Measurements from ENCODE around the gene OR2AP1.
"Not testable (repeated sequence)": the region's sequence is repeated elsewhere in the genome, so short reads cannot be mapped to it uniquely, and the experiment has no call there.

The OR2AP1 gene

GRCh38 chr12:55572168-55572567 lies at the start of gene OR2AP1:
OR2AP1 (plus strand) TSS chr12:55572468; CDS start chr12:55574415, 1,947 bp downstream.
- no peak for FAIRE-seq

GRCh38 chr12:55548235-55548634 lies 24.0 kb upstream of the OR2AP1 start:
- not testable (repeated sequence) for DNase-seq (ENCODE audit: extremely low spot score, insufficient read length, low read depth); FAIRE-seq

More at GRCh38 chr12:55572168-55572567, at the start of gene OR2AP1:
- no peak for DNase-seq (ENCODE audit: extremely low spot score, insufficient read length, low read depth)

- no peak for DNase-seq (ENCODE audit: extremely low spot score, insufficient read length, low read depth)
- no peak for FAIRE-seq
Measured at GRCh38 chr12:55548756-55549155, 23.5 kb upstream of the OR2AP1 start.

- no peak for DNase-seq (ENCODE audit: extremely low spot score, insufficient read length, low read depth)
- FAIRE-seq = no peak
Measured at GRCh38 chr12:55549302-55549701, 23.0 kb upstream of the OR2AP1 start, which contains the start of gene OR6C4. OR6C4 (plus strand) TSS chr12:55549602; CDS start chr12:55551227, 1,625 bp downstream.

- no peak for FAIRE-seq
Measured at GRCh38 chr12:55554296-55554695, 18.0 kb upstream of the OR2AP1 start.

GRCh38 chr12:55570060-55570459 lies 2.2 kb upstream of the OR2AP1 start:
- DNase-seq (ENCODE audit: extremely low spot score, insufficient read length, low read depth); FAIRE-seq: not testable (repeated sequence)

More at GRCh38 chr12:55554296-55554695, 18.0 kb upstream of the OR2AP1 start:
- DNase-seq (ENCODE audit: extremely low spot score, insufficient read length, low read depth) = no peak

- DNase-seq (ENCODE audit: extremely low spot score, insufficient read length, low read depth); FAIRE-seq: not testable (repeated sequence)
Measured at GRCh38 chr12:55570689-55571088, 1.6 kb upstream of the OR2AP1 start.

- DNase-seq (ENCODE audit: extremely low spot score, insufficient read length, low read depth) (no peak), FAIRE-seq (no peak)
Measured at GRCh38 chr12:55582066-55582465, 9.8 kb downstream of the OR2AP1 start.

GRCh38 chr12:55585817-55586216 lies 13.5 kb downstream of the OR2AP1 start:
- FAIRE-seq (no peak), DNase-seq (ENCODE audit: extremely low spot score, insufficient read length, low read depth) (no peak)

- DNase-seq (ENCODE audit: extremely low spot score, insufficient read length, low read depth); FAIRE-seq: not testable (repeated sequence)
Measured at GRCh38 chr12:55590152-55590551, 17.9 kb downstream of the OR2AP1 start.

- no peak for FAIRE-seq
- no peak for DNase-seq (ENCODE audit: extremely low spot score, insufficient read length, low read depth)
Measured at GRCh38 chr12:55607821-55608594, 35.7 kb downstream of the OR2AP1 start.

- DNase-seq (ENCODE audit: extremely low spot score, insufficient read length, low read depth) = no peak
- no peak for FAIRE-seq
Measured at GRCh38 chr12:55610598-55610997, 38.3 kb downstream of the OR2AP1 start.

GRCh38 chr12:55612646-55613045 lies 40.4 kb downstream of the OR2AP1 start:
- DNase-seq (ENCODE audit: extremely low spot score, insufficient read length, low read depth) (no peak), FAIRE-seq (no peak)

- FAIRE-seq = no peak
- no peak for DNase-seq (ENCODE audit: extremely low spot score, insufficient read length, low read depth)
Measured at GRCh38 chr12:55614764-55615163, 42.5 kb downstream of the OR2AP1 start.

- DNase-seq (ENCODE audit: extremely low spot score, insufficient read length, low read depth) (peak; percentile 40), FAIRE-seq (peak; percentile 91)
Measured at GRCh38 chr12:55619354-55620138, 47.3 kb downstream of the OR2AP1 start.

- DNase-seq (ENCODE audit: extremely low spot score, insufficient read length, low read depth) = no peak
Measured at GRCh38 chr12:55624056-55624455, 51.8 kb downstream of the OR2AP1 start.

More at GRCh38 chr12:55624056-55624455, 51.8 kb downstream of the OR2AP1 start:
- FAIRE-seq = peak; percentile 38

Data from GM18507 (cell line).